Small intestine (tissue), 16 donors: Measurements from ENCODE around the gene CLPTM1L. TPM values are rescaled to one million over a fixed set of nuclear protein-coding genes. Genes with fewer than 3 reads are reported as not detected.

Source experiments
- DNase-seq, 2 donors: peaks; one replicate each; pipeline versions ENCODE4 v3.0.0 to v3.0.0-alpha.2; 2013
- FAIRE-seq: peaks from 2 replicates; lab custom pipeline; 2012; peaks lifted over from hg19 to GRCh38; lab: Jason Lieb, UNC
- H3K27ac ChIP-seq, 3 donors: one replicate each; pipeline ENCODE4 v1.5.1; 2013; ENCODE audit warnings: low read length in 2 of 3, mild to moderate bottlenecking in 2 of 3, control low read depth in 1 of 3, inconsistent platforms in 1 of 3, low read depth in 1 of 3, moderate library complexity in 1 of 3
- H3K27me3 ChIP-seq, 3 donors: one replicate each; pipeline ENCODE4 v1.6.1; 2013; ENCODE audit warnings: low read length in 3 of 3, inconsistent platforms in 1 of 3; ENCODE audit not compliant: control insufficient read depth in 3 of 3, insufficient read depth in 3 of 3
- H3K36me3 ChIP-seq, 3 donors: one replicate each; pipeline ENCODE4 v1.6.1; 2013; ENCODE audit warnings: low read length in 3 of 3, inconsistent platforms in 1 of 3, low read depth in 1 of 3, mild to moderate bottlenecking in 1 of 3, moderate library complexity in 1 of 3; ENCODE audit not compliant: control insufficient read depth in 3 of 3, insufficient read depth in 2 of 3
- H3K4me1 ChIP-seq, 3 donors: one replicate each; pipeline ENCODE4 v1.6.1; 2013; ENCODE audit warnings: low read length in 2 of 3, inconsistent platforms in 1 of 3, low read depth in 1 of 3, mild to moderate bottlenecking in 1 of 3, moderate library complexity in 1 of 3; ENCODE audit not compliant: control insufficient read depth in 3 of 3, insufficient read depth in 2 of 3
- H3K4me3 ChIP-seq, 3 donors: one replicate each; pipeline ENCODE4 v1.5.1; 2013; ENCODE audit warnings: low read length in 3 of 3, control low read depth in 1 of 3, inconsistent platforms in 1 of 3, low read depth in 1 of 3, mild to moderate bottlenecking in 1 of 3, moderate library complexity in 1 of 3
- H3K9me3 ChIP-seq, 2 donors: one replicate each; pipeline ENCODE4 v1.6.1; 2013; ENCODE audit warnings: low read depth in 1 of 2, low read length in 1 of 2; ENCODE audit not compliant: control insufficient read depth in 2 of 2, insufficient read depth in 1 of 2
- WGBS, 3 donors: extraction: QIAGEN DNeasy Blood & Tissue Kit; methylation state at CpG; one replicate each; pipeline ENCODE4 v1.1.7; 2013; 5-methylcytosine and 5-hydroxymethylcytosine counted together
- long read RNA-seq, 10 donors: transcript quantifications; one replicate each; lab custom pipeline, GENCODE V29; 2026
- polyA plus RNA-seq, 4 donors: library from polyadenylated mRNA; stranded (reverse) in 3 of 4; unstranded in 1 of 4; fragments of 200-250 nt in 3 of 4; fragments of 120-200 nt in 1 of 4; gene quantifications; one replicate each; pipeline versions ENCODE4 v1.2.1 to v1.2.3, GENCODE V29; 2013
- donor health status: healthy with polysubstance abuse.
- donor health status: control.
- donor health status: control.
- donor health status: Bipolar disorder and iron deficiency.
- donor health status: healthy.

Gene CLPTM1L
- polyA plus RNA-seq, result 10 to 100 TPM; 45.8 to 99.7 (median 75.6) TPM
- long read RNA-seq, donor 1, transcript CLPTM1L-201 (17 exons, 2,500 nt), result major isoform, 32 of 65 reads
- long read RNA-seq, donor 1, transcript CLPTM1L-204 (8 exons, 742 nt), result minor isoform, 8 of 65 reads
- long read RNA-seq, donor 1, partial matches to known transcripts, result 20 of 65 reads
- long read RNA-seq, donor 1, other reads (novel, unspliced or antisense), result 0 of 65 reads
- long read RNA-seq, donor 2, transcript CLPTM1L-204 (8 exons, 742 nt), result minor isoform, 5 of 15 reads
- long read RNA-seq, donor 2, transcript CLPTM1L-201 (17 exons, 2,500 nt), result major isoform, 10 of 15 reads
- long read RNA-seq, donor 2, partial matches to known transcripts, result 0 of 15 reads
- long read RNA-seq, donor 2, other reads (novel, unspliced or antisense), result 0 of 15 reads
- long read RNA-seq, donor 3, transcript CLPTM1L-204 (8 exons, 742 nt), result major isoform, 9 of 16 reads
- long read RNA-seq, donor 3, transcript CLPTM1L-201 (17 exons, 2,500 nt), result minor isoform, 6 of 16 reads
- long read RNA-seq, donor 3, partial matches to known transcripts, result 0 of 16 reads
- long read RNA-seq, donor 3, other reads (novel, unspliced or antisense), result 0 of 16 reads
- long read RNA-seq, donor 4, partial matches to known transcripts, result 0 of 1 reads
- long read RNA-seq, donor 4, other reads (novel, unspliced or antisense), result 0 of 1 reads
- long read RNA-seq, donor 5, transcript CLPTM1L-201 (17 exons, 2,500 nt), result major isoform, 6 of 10 reads
- long read RNA-seq, donor 5, partial matches to known transcripts, result 0 of 10 reads
- long read RNA-seq, donor 5, other reads (novel, unspliced or antisense), result 0 of 10 reads
- long read RNA-seq, donor 6, transcript CLPTM1L-204 (8 exons, 742 nt), result minor isoform, 6 of 18 reads
- long read RNA-seq, donor 6, transcript CLPTM1L-201 (17 exons, 2,500 nt), result major isoform, 11 of 18 reads
- long read RNA-seq, donor 6, partial matches to known transcripts, result 0 of 18 reads
- long read RNA-seq, donor 6, other reads (novel, unspliced or antisense), result 0 of 18 reads
- long read RNA-seq, donor 7, transcript CLPTM1L-201 (17 exons, 2,500 nt), result major isoform, 15 of 19 reads
- long read RNA-seq, donor 7, partial matches to known transcripts, result 0 of 19 reads
- long read RNA-seq, donor 7, other reads (novel, unspliced or antisense), result 0 of 19 reads
- long read RNA-seq, donor 8, partial matches to known transcripts, result 0 of 3 reads
- long read RNA-seq, donor 8, other reads (novel, unspliced or antisense), result 0 of 3 reads
- long read RNA-seq, donor 9, partial matches to known transcripts, result 0 of 5 reads
- long read RNA-seq, donor 9, other reads (novel, unspliced or antisense), result 0 of 5 reads
- long read RNA-seq, donor 10, transcript CLPTM1L-215 (4 exons, 382 nt), result minor isoform, 6 of 26 reads
- long read RNA-seq, donor 10, transcript CLPTM1L-201 (17 exons, 2,500 nt), result major isoform, 16 of 26 reads
- long read RNA-seq, donor 10, partial matches to known transcripts, result 0 of 26 reads
- long read RNA-seq, donor 10, other reads (novel, unspliced or antisense), result 0 of 26 reads

- DNase-seq (peak; percentile 90 to 97), FAIRE-seq (no peak)
- peak within 1 kb of the TSS; percentile 45 to 89 (median 47) for H3K27ac ChIP-seq
- 1 to 2% (median 1%) methylated on average over 41 to 87 of the region's 87 CpGs for WGBS, 3 donors
- H3K9me3 ChIP-seq, result no peaks in the 10 kb centered on the region
- peaks cover 5 to 37% (median 7%) of the 10 kb centered on the region in 3 donors for H3K36me3 ChIP-seq
- peaks cover 0 to 24% (median 4%) of the 10 kb centered on the region in 3 donors for H3K4me1 ChIP-seq
- H3K4me3 ChIP-seq, result peak within 1 kb of the TSS; percentile 80 to 97 (median 95)
- H3K27me3 ChIP-seq, result no peaks in the 10 kb centered on the region
Measured at GRCh38 chr5:1344975-1345838, at the start of gene CLPTM1L. TSS of gene CLPTM1L (minus strand) at chr5:1345099. CDS start at chr5:1344841, 258 bp downstream.

- WGBS, 3 donors, result 54 to 84% (median 76%) methylated on average over 36 of the region's 36 CpGs
- Histone ChIP-seq H3K4me3 (no peak overlapping the region), H3K27me3 (peaks cover 0 to 42% (median 11%) of the 10 kb centered on the region in 3 donors), H3K4me1 (no peaks in the 10 kb centered on the region), H3K9me3 (peaks cover 0 to 2% of the 10 kb centered on the region in 2 donors), H3K27ac (no peak overlapping the region), H3K36me3 (no peaks in the 10 kb centered on the region)
- DNase-seq (no peak), FAIRE-seq (no peak)
Measured at GRCh38 chr5:1393571-1394501, 48.9 kb upstream of the CLPTM1L start.

- peaks cover 0 to 42% (median 11%) of the 10 kb centered on the region in 3 donors for H3K27me3 ChIP-seq
- H3K27ac ChIP-seq, result no peak overlapping the region
- FAIRE-seq (no peak), DNase-seq (no peak)
- no peaks in the 10 kb centered on the region for H3K36me3 ChIP-seq
- H3K4me1 ChIP-seq, result no peaks in the 10 kb centered on the region
- 58 to 74% (median 72%) methylated on average over 22 of the region's 22 CpGs for WGBS, 3 donors
- H3K9me3 ChIP-seq, result no peaks in the 10 kb centered on the region
- no peak overlapping the region for H3K4me3 ChIP-seq
Measured at GRCh38 chr5:1392801-1393565, 48.1 kb upstream of the CLPTM1L start.

GRCh38 chr5:1392261-1392660 is 47.4 kb upstream of the CLPTM1L start:
- no peaks in the 10 kb centered on the region for H3K9me3 ChIP-seq
- FAIRE-seq, result no peak
- 39 to 65% (median 51%) methylated on average over 11 of the region's 11 CpGs for WGBS, 3 donors
- H3K4me3 ChIP-seq, result no peak overlapping the region
- H3K4me1 ChIP-seq, result no peaks in the 10 kb centered on the region
- no peak overlapping the region for H3K27ac ChIP-seq
- H3K27me3 ChIP-seq, result peaks cover 0 to 45% (median 11%) of the 10 kb centered on the region in 3 donors
- no peak for DNase-seq
- no peaks in the 10 kb centered on the region for H3K36me3 ChIP-seq

GRCh38 chr5:1391691-1392090 is 46.8 kb upstream of the CLPTM1L start:
- 15 to 61% (median 32%) methylated on average over 11 of the region's 11 CpGs for whole genome bisulfite sequencing, 3 donors
- H3K27ac ChIP-seq, result no peak overlapping the region
- FAIRE-seq (no peak), DNase-seq (peak in 1 of 2 donors; percentile 54)
- no peaks in the 10 kb centered on the region for H3K9me3 ChIP-seq
- no peaks in the 10 kb centered on the region for H3K36me3 ChIP-seq
- no peaks in the 10 kb centered on the region for H3K4me1 ChIP-seq
- no peak overlapping the region for H3K4me3 ChIP-seq
- H3K27me3 ChIP-seq, result peaks cover 0 to 51% (median 11%) of the 10 kb centered on the region in 3 donors

- no peak for FAIRE-seq
- Histone ChIP-seq H3K27me3 (peaks cover 0 to 52% (median 10%) of the 10 kb centered on the region in 3 donors), H3K9me3 (no peaks in the 10 kb centered on the region), H3K27ac (no peak overlapping the region), H3K4me1 (no peaks in the 10 kb centered on the region), H3K36me3 (no peaks in the 10 kb centered on the region), H3K4me3 (no peak overlapping the region)
- 83 to 86% (median 84%) methylated on average over 21 of the region's 21 CpGs for WGBS, 3 donors
- no peak for DNase-seq
Measured at GRCh38 chr5:1390861-1391600, 46.1 kb upstream of the CLPTM1L start.
